GM12878 (cell line): Measurements from ENCODE around the gene AK5. TPM values are rescaled to one million over a fixed set of nuclear protein-coding genes. Genes with fewer than 3 reads are reported as not detected.

Experiments used
- ATAC-seq: fragments of 200-7000 bp; cut with Tn5 transposase; 3 replicates; pipeline ENCODE4 v1.9.1; 2020; ENCODE audit warnings: mild to moderate bottlenecking, moderate library complexity
- BruUV-seq: library from RNA; stranded (reverse); fragments of 400-500 nt; replicated peaks from 2 replicates; lab custom pipeline; 2021; lab: Mats Ljungman, UMichigan
- CTCF ChIA-PET: fragments of 300-600 bp; sonication (Branson Sonifier 250); formaldehyde crosslinking; extraction: SDS; loops from one replicate; lab custom pipeline; 2021; ENCODE audit warnings: inconsistent platforms; lab: Yijun Ruan, JAX
- POLR2A ChIA-PET: fragments of 350-600 bp; formaldehyde crosslinking; extraction: SDS; loops from one replicate; lab custom pipeline; 2021; ENCODE audit warnings: inconsistent platforms; lab: Charles Lee
- RAD21 ChIA-PET: fragments of 300-600 bp; sonication (Branson Sonifier 250); formaldehyde crosslinking; loops from one replicate; lab custom pipeline; 2023; ENCODE audit warnings: antibody characterized with exemption; ENCODE audit not compliant: unreplicated experiment; lab: Charles Lee
- SMC1A ChIA-PET: fragments of 300-600 bp; sonication (Branson Sonifier 250); formaldehyde crosslinking; loops from one replicate; lab custom pipeline; 2023; ENCODE audit not compliant: unreplicated experiment, uncharacterized antibody; lab: Charles Lee
- DNase-seq: peaks from one replicate; pipeline ENCODE4 v3.0.0-alpha.2; 2011; ENCODE audit warnings: low read depth, low spot score
- FAIRE-seq: peaks from 3 replicates; lab custom pipeline; 2011; peaks lifted over from hg19 to GRCh38; lab: Jason Lieb, UNC
- H2AFZ ChIP-seq: 2 replicates; pipeline ENCODE4 v1.6.0; 2011; ENCODE audit warnings: low read depth, low read length, control low read depth; ENCODE audit not compliant: control insufficient read depth
- H3K27ac ChIP-seq: 2 replicates; pipeline ENCODE4 v1.5.1; 2011; ENCODE audit warnings: control low read depth; ENCODE audit not compliant: control insufficient read depth, insufficient read depth
- H3K27me3 ChIP-seq, 2 experiments: replicated peaks in 1 of 2; 2 replicates each; pipeline versions ENCODE4 v1.6.0 to v1.6.1; 2011; ENCODE audit warnings: low read length in 1 of 2; ENCODE audit not compliant: control insufficient read depth in 2 of 2, insufficient read depth in 2 of 2
- H3K36me3 ChIP-seq, 2 experiments: 2 replicates each; pipeline ENCODE4 v1.5.1; 2011; ENCODE audit warnings: low read length in 1 of 2; ENCODE audit not compliant: control insufficient read depth in 2 of 2, insufficient read depth in 2 of 2
- H3K4me1 ChIP-seq: 2 replicates; pipeline ENCODE4 v1.6.1; 2011; ENCODE audit warnings: mild to moderate bottlenecking, low read length, moderate library complexity, mixed read lengths; ENCODE audit not compliant: control insufficient read depth, insufficient read depth
- H3K4me2 ChIP-seq: 2 replicates; pipeline ENCODE4 v1.6.0; 2011; ENCODE audit warnings: control low read depth; ENCODE audit not compliant: control insufficient read depth, insufficient read depth
- H3K4me3 ChIP-seq: fragments of 200-600 bp; sonication (generic); 2 replicates; pipeline ENCODE4 v1.5.1; 2016
- H3K79me2 ChIP-seq: 2 replicates; pipeline ENCODE4 v1.6.0; 2011; ENCODE audit warnings: low read length; ENCODE audit not compliant: control insufficient read depth, insufficient read depth
- H3K9ac ChIP-seq: 2 replicates; pipeline ENCODE4 v1.8.0; 2011; ENCODE audit warnings: low read length, control low read depth, mixed read lengths; ENCODE audit not compliant: control insufficient read depth, insufficient read depth
- H3K9me3 ChIP-seq: replicated peaks from 3 replicates; pipeline ENCODE4 v1.5.1; 2011; ENCODE audit warnings: mild to moderate bottlenecking, low read length; ENCODE audit not compliant: control insufficient read depth, insufficient read depth
- H4K20me1 ChIP-seq: 2 replicates; pipeline ENCODE4 v1.6.0; 2011; ENCODE audit not compliant: control insufficient read depth, insufficient read depth
- BRCA1 ChIP-seq: IDR thresholded peaks from 2 replicates; pipeline ENCODE4 v1.6.1; 2011; ENCODE audit warnings: low read depth, low read length, improper control_type of control experiment
- DPF2 ChIP-seq: fragments of 450-650 bp; IDR thresholded peaks from 2 replicates; pipeline ENCODE4 v1.6.1; 2017; ENCODE audit warnings: mild to moderate bottlenecking
- EED ChIP-seq: sonication (generic); IDR thresholded peaks from 2 replicates; pipeline ENCODE4 v1.6.1; 2016; ENCODE audit warnings: antibody characterized with exemption, low read depth
- GATAD2B ChIP-seq: fragments of 450-650 bp; conservative IDR thresholded peaks from 2 replicates; pipeline ENCODE4 v1.6.1; 2017; ENCODE audit warnings: low read depth, mild to moderate bottlenecking, moderate library complexity
- JUND ChIP-seq: IDR thresholded peaks from 2 replicates; pipeline ENCODE4 v1.6.1; 2012; ENCODE audit warnings: low read depth, mild to moderate bottlenecking, low read length, improper control_type of control experiment, moderate library complexity
- KDM1A ChIP-seq: fragments of 200-600 bp; sonication (generic); IDR thresholded peaks from 2 replicates; pipeline ENCODE4 v1.6.1; 2016; ENCODE audit warnings: borderline replicate concordance
- MYB ChIP-seq: fragments of 150-350 bp; IDR thresholded peaks from 2 replicates; pipeline ENCODE4 v1.6.1; 2014; ENCODE audit warnings: mild to moderate bottlenecking, low read depth, low read length, borderline replicate concordance
- NFIC ChIP-seq: IDR thresholded peaks from 2 replicates; pipeline ENCODE4 v1.6.1; 2012; ENCODE audit warnings: low read depth, mild to moderate bottlenecking, inconsistent platforms, low read length, moderate library complexity
- NKRF ChIP-seq: fragments of 450-650 bp; conservative IDR thresholded peaks from 2 replicates; pipeline ENCODE4 v1.6.1; 2017; ENCODE audit warnings: mild to moderate bottlenecking, moderate library complexity
- NR2C1 ChIP-seq: fragments of 450-650 bp; IDR thresholded peaks from 2 replicates; pipeline ENCODE4 v1.6.1; 2017; ENCODE audit warnings: antibody characterized with exemption, mild to moderate bottlenecking, moderate library complexity
- PML ChIP-seq: IDR thresholded peaks from 2 replicates; pipeline ENCODE4 v1.6.1; 2012; ENCODE audit warnings: low read length, inconsistent platforms
- SIX5 ChIP-seq: IDR thresholded peaks from 2 replicates; pipeline ENCODE4 v1.6.1; 2011; ENCODE audit warnings: mild to moderate bottlenecking, low read depth, low read length, moderate library complexity; ENCODE audit not compliant: severe bottlenecking
- TCF12 ChIP-seq: IDR thresholded peaks from 2 replicates; pipeline ENCODE4 v1.6.1; 2011; ENCODE audit warnings: low read depth, mild to moderate bottlenecking, low read length
- ZNF592 ChIP-seq: fragments of 450-650 bp; IDR thresholded peaks from 2 replicates; pipeline ENCODE4 v1.6.1; 2017; ENCODE audit warnings: mild to moderate bottlenecking, moderate library complexity
- WGBS: methylation state at CpG from one replicate; pipeline ENCODE4 v1.1.6; 2016; ENCODE audit warnings: low lambda C conversion rate; ENCODE audit not compliant: insufficient replicate concordance, insufficient coverage; ENCODE audit errors: missing lambda C conversion rate; 5-methylcytosine and 5-hydroxymethylcytosine counted together
- in situ Hi-C: fragments of 300-500 bp; cut with MboI; formaldehyde crosslinking; loops from 9 replicates; pipeline ENCODE4 v1.14.3; 2018; ENCODE audit warnings: mixed read lengths
- intact Hi-C: fragments of 100-400 bp; cut with micrococcal nuclease; formaldehyde crosslinking; loops from one replicate; pipeline ENCODE4 v1.14.2; 2022; ENCODE audit not compliant: unreplicated experiment
- polyA plus RNA-seq, 11 experiments: library from polyadenylated mRNA; depleted of rRNA in 4 of 11; unstranded in 6 of 11; stranded (reverse) in 5 of 11; fragments of >200 nt; fragmentation: Nextera tagmentation in 4 of 11; fragmentation: Illumina TruSeq in 1 of 11; extraction: Ambion mirVana in 4 of 11; extraction: Trizol in 1 of 11; gene quantifications; 1 replicate in 1 of 11; 2 replicates in 10 of 11; pipeline versions ENCODE4 v1.2.1 to v1.2.3, GENCODE V29; 2011 to 2016; ENCODE audit warnings: inconsistent platforms in 2 of 11, missing spikeins in 2 of 11, low read depth in 1 of 11
- total RNA-seq, 4 experiments: library from RNA; depleted of rRNA in 3 of 4; stranded (reverse); fragments of >200 nt in 3 of 4; fragmentation: Illumina TruSeq in 1 of 4; extraction: Trizol in 1 of 4; gene quantifications; 2 replicates each; pipeline versions ENCODE4 v1.2.1 to v1.2.3, GENCODE V29; 2013 to 2021

AK5 gene
- total and polyA plus RNA-seq, 10 of the 15 experiments (the other 5 are each of a cell fraction or from before 2014, with no cell fraction given): 0.08 to 0.33 TPM; not detected in 8

GRCh38 chr1:77447669-77448068, 165.8 kb downstream of the AK5 start:
- FAIRE-seq: no peak
- Histone ChIP-seq H3K79me2 (no peaks in the 10 kb centered on the region), H3K27me3 (no peaks in the 10 kb centered on the region; a peak in 1 of 4 replicates)
- RAD21 ChIA-PET: no interaction called here
- no peak for TF ChIP-seq EED
- TF ChIP-seq, all 136 proteins: peak for 0
- no peak overlapping the region for H3K27ac ChIP-seq
- ATAC-seq (no peak), DNase-seq (no peak)
- WGBS: 61% methylated on average over 2 of the region's 2 CpGs
- H3K36me3 ChIP-seq: no peaks in the 10 kb centered on the region
- no TSS peak for BruUV-seq
- H3K9me3 ChIP-seq: no peaks in the 10 kb centered on the region
- H3K4me3 ChIP-seq: no peak overlapping the region
- no peak overlapping the region for H3K9ac ChIP-seq
- ChIA-PET SMC1A (no interaction called here), CTCF (no interaction called here), POLR2A (no interaction called here)
- no peaks in the 10 kb centered on the region for H3K4me1 ChIP-seq
- in situ Hi-C loops: no loop called here
- no peak overlapping the region for H2AFZ ChIP-seq
- no peaks in the 10 kb centered on the region for H4K20me1 ChIP-seq
- intact Hi-C loops: no loop called here
- no peak overlapping the region for H3K4me2 ChIP-seq

DNA sequence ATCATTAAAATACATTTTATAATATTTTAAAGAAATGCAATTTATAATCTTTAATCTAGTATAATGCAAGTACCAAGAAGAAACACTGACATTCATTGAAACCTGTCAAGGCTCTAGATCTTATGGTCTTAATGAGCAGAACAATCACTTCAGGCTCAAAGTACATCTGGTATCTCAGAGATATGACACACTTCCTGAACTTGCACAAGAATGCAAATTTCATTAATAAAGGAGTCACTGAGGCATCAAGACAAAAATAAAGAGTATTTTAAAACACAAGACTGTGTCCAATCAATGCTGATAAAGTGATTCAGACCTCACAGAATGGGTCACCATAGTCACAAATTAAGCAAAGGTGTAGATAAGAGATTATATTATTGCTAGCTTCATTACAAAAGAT, 178.1 kb downstream of the AK5 start:
- ATAC-seq (no peak), FAIRE-seq (no peak), DNase-seq (no peak)
- no peak overlapping the region for H3K4me3 ChIP-seq
- ChIA-PET SMC1A (no interaction called here), POLR2A (no interaction called here), CTCF (no interaction called here), RAD21 (no interaction called here)
- no peak overlapping the region for H3K4me2 ChIP-seq
- H3K4me1 ChIP-seq: no peaks in the 10 kb centered on the region
- in situ Hi-C loops (no loop called here), intact Hi-C loops (no loop called here)
- H3K9ac ChIP-seq: no peak overlapping the region
- no peaks in the 10 kb centered on the region for H3K9me3 ChIP-seq
- H3K27me3 ChIP-seq: 0 out of 4 replicates have a peak, but pooled peaks cover 0 to 4% of the 10 kb centered on the region in 2 experiments
- TF ChIP-seq MYB (no peak), NR2C1 (no peak), BRCA1 (no peak), SIX5 (no peak), JUND (no peak), PML (no peak), KDM1A (no peak), ZNF592 (no peak), NFIC (no peak), NKRF (no peak), GATAD2B (no peak), TCF12 (no peak), DPF2 (no peak)
- no peaks in the 10 kb centered on the region for H3K79me2 ChIP-seq
- no peak overlapping the region for H2AFZ ChIP-seq
- H3K27ac ChIP-seq: no peak overlapping the region
- H3K36me3 ChIP-seq: no peaks in the 10 kb centered on the region
- BruUV-seq: no TSS peak
- H4K20me1 ChIP-seq: no peaks in the 10 kb centered on the region
